Nephron progenitor cell (in vitro differentiated cells): ENCODE results near the gene KRT1.
"Not testable (repeated sequence)": the region's sequence is repeated elsewhere in the genome, so short reads cannot be mapped to it uniquely, and the experiment has no call there.

Experiments
- DNase-seq: peaks from one replicate; pipeline ENCODE4 v3.0.0; 2021
- H3K27ac Mint-ChIP-seq: 2 replicates; pipeline ENCODE4 v1.8.0; 2021; ENCODE audit warnings: mild to moderate bottlenecking, moderate library complexity, mixed read lengths
- H3K27me3 Mint-ChIP-seq: 2 replicates; pipeline ENCODE4 v1.8.0; 2021; ENCODE audit warnings: mild to moderate bottlenecking, low read depth, mixed read lengths; ENCODE audit not compliant: poor library complexity
- H3K36me3 Mint-ChIP-seq: 2 replicates; pipeline ENCODE4 v1.8.0; 2021; ENCODE audit warnings: low read depth, mixed read lengths
- H3K4me1 Mint-ChIP-seq: 2 replicates; pipeline ENCODE4 v1.8.0; 2021; ENCODE audit warnings: mixed read lengths
- H3K4me3 Mint-ChIP-seq: 2 replicates; pipeline ENCODE4 v1.8.0; 2021; ENCODE audit warnings: mild to moderate bottlenecking, moderate library complexity, mixed read lengths
- H3K9me3 Mint-ChIP-seq: 2 replicates; pipeline ENCODE4 v1.8.0; 2021; ENCODE audit warnings: mild to moderate bottlenecking, moderate library complexity, mixed read lengths
- TF ChIP-seq, protein P1 (sequence below): fragments of 200-600 bp; sonication (generic); IDR thresholded peaks from 2 replicates; pipeline ENCODE4 v1.5.0; 2021; ENCODE audit warnings: antibody characterized with exemption

Gene KRT1

GRCh38 chr12:52673217-52673616 is 7.0 kb downstream of the KRT1 start:
- Mint-ChIP-seq H3K27me3 (peaks cover 11% of the 10 kb centered on the region), H3K27ac (no peak overlapping the region), H3K36me3 (no peaks in the 10 kb centered on the region), H3K9me3 (no peaks in the 10 kb centered on the region), H3K4me3 (no peak overlapping the region), H3K4me1 (no peaks in the 10 kb centered on the region)
- no peak for DNase-seq
- TF ChIP-seq, protein P1, sequence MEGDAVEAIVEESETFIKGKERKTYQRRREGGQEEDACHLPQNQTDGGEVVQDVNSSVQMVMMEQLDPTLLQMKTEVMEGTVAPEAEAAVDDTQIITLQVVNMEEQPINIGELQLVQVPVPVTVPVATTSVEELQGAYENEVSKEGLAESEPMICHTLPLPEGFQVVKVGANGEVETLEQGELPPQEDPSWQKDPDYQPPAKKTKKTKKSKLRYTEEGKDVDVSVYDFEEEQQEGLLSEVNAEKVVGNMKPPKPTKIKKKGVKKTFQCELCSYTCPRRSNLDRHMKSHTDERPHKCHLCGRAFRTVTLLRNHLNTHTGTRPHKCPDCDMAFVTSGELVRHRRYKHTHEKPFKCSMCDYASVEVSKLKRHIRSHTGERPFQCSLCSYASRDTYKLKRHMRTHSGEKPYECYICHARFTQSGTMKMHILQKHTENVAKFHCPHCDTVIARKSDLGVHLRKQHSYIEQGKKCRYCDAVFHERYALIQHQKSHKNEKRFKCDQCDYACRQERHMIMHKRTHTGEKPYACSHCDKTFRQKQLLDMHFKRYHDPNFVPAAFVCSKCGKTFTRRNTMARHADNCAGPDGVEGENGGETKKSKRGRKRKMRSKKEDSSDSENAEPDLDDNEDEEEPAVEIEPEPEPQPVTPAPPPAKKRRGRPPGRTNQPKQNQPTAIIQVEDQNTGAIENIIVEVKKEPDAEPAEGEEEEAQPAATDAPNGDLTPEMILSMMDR: no peak

DNA sequence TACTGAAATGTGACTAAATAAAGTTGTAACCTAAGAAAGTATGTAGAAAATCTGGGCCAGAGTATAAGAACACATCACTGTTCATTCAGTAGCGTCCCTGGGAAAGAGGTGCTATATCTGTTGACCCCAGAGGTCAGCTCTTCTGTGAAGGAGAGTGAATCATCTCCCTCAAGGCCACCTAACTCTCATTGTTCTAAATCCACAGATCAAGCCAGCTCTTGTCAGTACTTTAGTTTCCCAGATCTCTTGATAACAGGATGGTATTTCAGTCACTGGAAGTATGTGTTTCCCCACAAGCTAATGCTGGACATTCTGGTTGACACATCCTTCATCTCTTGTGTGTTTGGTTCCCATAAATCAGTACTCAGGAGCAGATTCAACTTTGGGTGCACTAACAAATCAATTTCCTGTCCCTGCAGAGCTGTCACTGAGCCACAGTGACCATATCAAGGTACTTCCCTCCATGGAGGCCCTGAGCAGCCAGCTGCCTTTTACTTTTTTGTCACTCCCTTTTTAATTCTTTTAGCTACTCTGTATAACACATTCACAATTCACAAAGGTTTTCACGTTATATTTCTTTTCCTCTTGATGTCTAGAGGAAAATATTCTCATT is 7.8 kb downstream of the KRT1 start:
- peaks cover 6% of the 10 kb centered on the region for H3K27me3 Mint-ChIP-seq
- no peaks in the 10 kb centered on the region for H3K9me3 Mint-ChIP-seq
- TF ChIP-seq, protein P1: no peak
- no peak overlapping the region for H3K4me3 Mint-ChIP-seq
- DNase-seq: no peak
- H3K4me1 Mint-ChIP-seq: no peaks in the 10 kb centered on the region
- no peak overlapping the region for H3K27ac Mint-ChIP-seq
- H3K36me3 Mint-ChIP-seq: no peaks in the 10 kb centered on the region

DNA sequence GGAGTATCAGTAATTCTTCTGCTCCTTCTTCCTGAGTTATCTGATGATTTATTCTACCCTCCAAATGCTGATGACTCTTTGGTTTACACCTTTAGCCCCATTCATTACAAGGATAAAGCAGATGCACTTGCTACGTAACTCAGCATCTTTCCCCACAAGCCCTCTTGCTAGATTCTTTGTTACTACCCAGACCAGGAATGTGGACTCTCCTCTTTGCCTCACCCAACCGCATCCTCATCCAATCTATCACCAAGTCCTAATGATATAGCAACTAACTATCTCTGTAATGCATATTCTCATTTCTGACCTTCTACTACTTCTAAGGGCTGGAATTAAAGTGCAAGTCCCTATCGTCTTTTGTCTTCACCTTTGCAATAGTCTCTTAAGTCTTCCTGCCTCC is 9.2 kb downstream of the KRT1 start:
- Mint-ChIP-seq H3K4me3 (no peak overlapping the region), H3K36me3 (no peaks in the 10 kb centered on the region), H3K27me3 (peaks cover 3% of the 10 kb centered on the region), H3K4me1 (no peaks in the 10 kb centered on the region), H3K27ac (no peak overlapping the region), H3K9me3 (no peaks in the 10 kb centered on the region)
- no peak for DNase-seq
- TF ChIP-seq, protein P1: no peak

- H3K9me3 Mint-ChIP-seq: no peaks in the 10 kb centered on the region
- no peak overlapping the region for H3K27ac Mint-ChIP-seq
Observed at GRCh38 chr12:52670506-52670905, 9.7 kb downstream of the KRT1 start.

GRCh38 chr12:52669941-52670340 is 10.3 kb downstream of the KRT1 start:
- DNase-seq, H3K27ac Mint-ChIP-seq: not testable (repeated sequence)

More at GRCh38 chr12:52670506-52670905, 9.7 kb downstream of the KRT1 start:
- Mint-ChIP-seq H3K4me3 (no peak overlapping the region), H3K36me3 (no peaks in the 10 kb centered on the region), H3K27me3 (peaks cover 3% of the 10 kb centered on the region), H3K4me1 (no peaks in the 10 kb centered on the region)
- TF ChIP-seq, protein P1: no peak
- DNase-seq: no peak

GRCh38 chr12:52669426-52669825 is 10.8 kb downstream of the KRT1 start:
- Mint-ChIP-seq H3K4me3 (no peak overlapping the region), H3K36me3 (no peaks in the 10 kb centered on the region), H3K9me3 (no peaks in the 10 kb centered on the region), H3K27ac (no peak overlapping the region), H3K27me3 (peaks cover 3% of the 10 kb centered on the region), H3K4me1 (no peaks in the 10 kb centered on the region)
- TF ChIP-seq, protein P1: no peak
- DNase-seq: no peak

More at GRCh38 chr12:52669941-52670340, 10.3 kb downstream of the KRT1 start:
- not testable (repeated sequence) for H3K4me1 Mint-ChIP-seq, H3K4me3 Mint-ChIP-seq, H3K27me3 Mint-ChIP-seq, H3K9me3 Mint-ChIP-seq, H3K36me3 Mint-ChIP-seq
